ENCODE results near the gene AGRN. TPM values are rescaled to one million over a fixed set of nuclear protein-coding genes. Genes with fewer than 3 reads are reported as not detected.

The AGRN gene
- total and polyA plus RNA-seq, 2 of the 4 experiments (the other 2 are of a cell fraction), result 8.1 to 115 TPM

GRCh38 chr1:1044455-1045078 is 24.6 kb downstream of the AGRN start:
- no peak for DNase-seq
- no peak overlapping the region for H2AK9ac ChIP-seq (replicated peaks; ENCODE audit: low read depth, low read length, poor library complexity)
- dilution Hi-C loops (cut with HindIII; ENCODE audit: low sequenced_read_pairs, unreplicated experiment) (no loop called here), intact Hi-C loops (cut with micrococcal nuclease) (no loop called here), in situ Hi-C loops (cut with MboI; ENCODE audit: low sequenced_read_pairs) (no loop called here)
- no peak overlapping the region for H2BK5ac ChIP-seq (ENCODE audit: low read depth, low read length, poor library complexity, severe bottlenecking)
- H4K8ac ChIP-seq (ENCODE audit: low read depth in 2 of 2, low read length in 2 of 2), result no peak overlapping the region
- 94% methylated on average over 24 of the region's 34 CpGs; no CpG with 5 or more reads in 1 of the 2 experiments for WGBS, 2 experiments (ENCODE audit: extremely low coverage in 2 of 2, insufficient read length in 1 of 2)
- H3K23ac ChIP-seq (ENCODE audit: low read depth, low read length), result no peak overlapping the region
- H3K27me3 ChIP-seq (ENCODE audit: control insufficient read depth, insufficient read depth, low read length), result no peaks in the 10 kb centered on the region
- H4K91ac ChIP-seq (ENCODE audit: insufficient read depth, low read depth, low read length), result no peak overlapping the region
- H4K20me1 ChIP-seq (ENCODE audit: insufficient read depth, low read length), result peaks cover 22% of the 10 kb centered on the region
- peaks cover 7% of the 10 kb centered on the region for H3K4me1 ChIP-seq (ENCODE audit: control insufficient read depth, insufficient read depth, low read length)
- H3K27ac ChIP-seq (ENCODE audit: insufficient read depth, low read length), result no peak overlapping the region
- H3K56ac ChIP-seq (ENCODE audit: extremely low read depth, insufficient read depth, low read length), result no peak overlapping the region
- no peaks in the 10 kb centered on the region for H3K9me3 ChIP-seq (ENCODE audit: control insufficient read depth, insufficient read depth, low read length)
- no peak for ATAC-seq (ENCODE audit: low read depth)
- H3K18ac ChIP-seq (ENCODE audit: low read depth, low read length), result no peak overlapping the region
- TF ChIP-seq CEBPB (IDR thresholded peaks at IDR 0.05; ENCODE audit: low read depth, low read length) (peak; percentile 45), MAFK (IDR thresholded peaks at IDR 0.05; ENCODE audit: low read depth, low read length) (no peak)
- no TSS peak for BruUV-seq (replicated peaks)
- peaks cover 59% of the 10 kb centered on the region for H3K36me3 ChIP-seq (ENCODE audit: control insufficient read depth, insufficient read depth, low read length)
- H3K4me3 ChIP-seq (ENCODE audit: insufficient read depth, low read depth, low read length), result no peak overlapping the region
- no peaks in the 10 kb centered on the region for H3K9me1 ChIP-seq (ENCODE audit: insufficient read depth, low read length)
- H2BK120ac ChIP-seq (ENCODE audit: low read depth, low read length), result no peak overlapping the region
- H2AK5ac ChIP-seq (ENCODE audit: low read depth, low read length), result no peak overlapping the region
- H3K4ac ChIP-seq (ENCODE audit: low read depth, low read length), result no peak overlapping the region
- peak overlapping the region; percentile 24 for H2AFZ ChIP-seq (replicated peaks; ENCODE audit: low read length, poor library complexity)
- H2BK15ac ChIP-seq (ENCODE audit: low read depth, low read length), result no peak overlapping the region
- ChIA-PET CTCF (no interaction called here), POLR2A (ENCODE audit: unreplicated experiment) (no interaction called here)
- H3K14ac ChIP-seq (replicated peaks; ENCODE audit: low read depth, low read length), result no peak overlapping the region
- H3K9ac ChIP-seq (ENCODE audit: low read depth, low read length), result no peak overlapping the region
- H2BK20ac ChIP-seq (ENCODE audit: low read depth, low read length), result no peak overlapping the region
- no peak overlapping the region for H4K5ac ChIP-seq (ENCODE audit: low read depth, low read length)
- H3K79me1 ChIP-seq (ENCODE audit: low read depth in 1 of 2, low read length in 2 of 2), result peaks cover 0 to 13% of the 10 kb centered on the region in 2 experiments; a peak in 1 of 4 replicates
- H3K4me2 ChIP-seq (ENCODE audit: low read depth, low read length), result no peak overlapping the region

All from IMR-90 (cell line).